Measurements from ENCODE around the gene ATG101. TPM values are rescaled to one million over a fixed set of nuclear protein-coding genes. Genes with fewer than 3 reads are reported as not detected.
A peak's percentile ranks its signal among the peaks of the same experiment; 100 is the strongest.

ATG101 gene
- total and polyA plus RNA-seq, 9 of the 15 experiments (the other 6 are each of a cell fraction or from before 2014, with no cell fraction given): 2.9 to 52.4 (median 29.7) TPM

DNA sequence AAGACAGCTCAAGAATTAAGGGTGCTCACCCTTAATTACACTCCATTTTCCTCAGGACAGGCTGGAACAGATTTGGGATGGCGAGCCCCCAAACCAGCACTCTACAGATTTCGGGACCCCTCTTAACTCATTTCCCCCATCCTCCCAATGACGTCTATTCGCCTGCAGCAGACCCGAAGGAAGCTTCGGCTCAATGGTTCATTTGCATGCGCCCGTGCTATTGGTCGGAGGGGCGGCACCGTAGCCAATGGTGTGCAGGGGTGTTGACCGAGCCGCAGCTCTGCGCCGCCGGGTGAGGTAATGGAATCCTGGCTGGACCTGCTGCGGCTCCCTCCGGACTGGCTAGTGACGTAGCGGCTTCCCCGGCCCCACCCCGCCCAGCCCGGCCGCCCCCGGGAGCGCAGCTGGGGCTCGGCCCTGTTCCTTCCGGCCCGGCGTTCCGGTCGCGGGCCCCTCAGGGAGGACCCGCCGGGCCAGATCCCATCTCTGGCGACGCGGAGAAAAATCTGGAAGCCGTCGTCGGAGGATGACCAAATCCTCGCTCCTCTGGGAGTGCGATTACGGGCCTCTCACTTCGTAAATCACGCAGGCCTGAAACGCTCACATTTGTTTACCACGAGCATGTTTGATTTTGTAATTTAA, 36.9 kb upstream of the ATG101 start (continued):
- TF ChIP-seq, protein P1, sequence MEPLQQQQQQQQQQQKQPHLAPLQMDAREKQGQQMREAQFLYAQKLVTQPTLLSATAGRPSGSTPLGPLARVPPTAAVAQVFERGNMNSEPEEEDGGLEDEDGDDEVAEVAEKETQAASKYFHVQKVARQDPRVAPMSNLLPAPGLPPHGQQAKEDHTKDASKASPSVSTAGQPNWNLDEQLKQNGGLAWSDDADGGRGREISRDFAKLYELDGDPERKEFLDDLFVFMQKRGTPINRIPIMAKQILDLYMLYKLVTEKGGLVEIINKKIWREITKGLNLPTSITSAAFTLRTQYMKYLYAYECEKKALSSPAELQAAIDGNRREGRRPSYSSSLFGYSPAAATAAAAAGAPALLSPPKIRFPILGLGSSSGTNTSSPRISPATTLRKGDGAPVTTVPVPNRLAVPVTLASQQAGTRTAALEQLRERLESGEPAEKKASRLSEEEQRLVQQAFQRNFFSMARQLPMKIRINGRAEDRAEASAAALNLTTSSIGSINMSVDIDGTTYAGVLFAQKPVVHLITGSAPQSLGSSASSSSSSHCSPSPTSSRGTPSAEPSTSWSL (CRISPR knock-in tag; IDR thresholded peaks at IDR 0.05; ENCODE audit: borderline replicate concordance): no peak
- TF ChIP-seq, protein P2, sequence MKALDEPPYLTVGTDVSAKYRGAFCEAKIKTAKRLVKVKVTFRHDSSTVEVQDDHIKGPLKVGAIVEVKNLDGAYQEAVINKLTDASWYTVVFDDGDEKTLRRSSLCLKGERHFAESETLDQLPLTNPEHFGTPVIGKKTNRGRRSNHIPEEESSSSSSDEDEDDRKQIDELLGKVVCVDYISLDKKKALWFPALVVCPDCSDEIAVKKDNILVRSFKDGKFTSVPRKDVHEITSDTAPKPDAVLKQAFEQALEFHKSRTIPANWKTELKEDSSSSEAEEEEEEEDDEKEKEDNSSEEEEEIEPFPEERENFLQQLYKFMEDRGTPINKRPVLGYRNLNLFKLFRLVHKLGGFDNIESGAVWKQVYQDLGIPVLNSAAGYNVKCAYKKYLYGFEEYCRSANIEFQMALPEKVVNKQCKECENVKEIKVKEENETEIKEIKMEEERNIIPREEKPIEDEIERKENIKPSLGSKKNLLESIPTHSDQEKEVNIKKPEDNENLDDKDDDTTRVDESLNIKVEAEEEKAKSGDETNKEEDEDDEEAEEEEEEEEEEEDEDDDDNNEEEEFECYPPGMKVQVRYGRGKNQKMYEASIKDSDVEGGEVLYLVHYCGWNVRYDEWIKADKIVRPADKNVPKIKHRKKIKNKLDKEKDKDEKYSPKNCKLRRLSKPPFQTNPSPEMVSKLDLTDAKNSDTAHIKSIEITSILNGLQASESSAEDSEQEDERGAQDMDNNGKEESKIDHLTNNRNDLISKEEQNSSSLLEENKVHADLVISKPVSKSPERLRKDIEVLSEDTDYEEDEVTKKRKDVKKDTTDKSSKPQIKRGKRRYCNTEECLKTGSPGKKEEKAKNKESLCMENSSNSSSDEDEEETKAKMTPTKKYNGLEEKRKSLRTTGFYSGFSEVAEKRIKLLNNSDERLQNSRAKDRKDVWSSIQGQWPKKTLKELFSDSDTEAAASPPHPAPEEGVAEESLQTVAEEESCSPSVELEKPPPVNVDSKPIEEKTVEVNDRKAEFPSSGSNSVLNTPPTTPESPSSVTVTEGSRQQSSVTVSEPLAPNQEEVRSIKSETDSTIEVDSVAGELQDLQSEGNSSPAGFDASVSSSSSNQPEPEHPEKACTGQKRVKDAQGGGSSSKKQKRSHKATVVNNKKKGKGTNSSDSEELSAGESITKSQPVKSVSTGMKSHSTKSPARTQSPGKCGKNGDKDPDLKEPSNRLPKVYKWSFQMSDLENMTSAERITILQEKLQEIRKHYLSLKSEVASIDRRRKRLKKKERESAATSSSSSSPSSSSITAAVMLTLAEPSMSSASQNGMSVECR (CRISPR knock-in tag; IDR thresholded peaks at IDR 0.05): 0 out of 2 replicates have a peak, but pooled peaks have one; percentile 34
- TF ChIP-seq HIVEP1 (CRISPR knock-in tag; IDR thresholded peaks at IDR 0.05) (peak; percentile 94), TFAM (CRISPR knock-in tag; conservative IDR thresholded peaks at IDR 0.05) (no peak), POLR2AphosphoS2 (IDR thresholded peaks at IDR 0.05; ENCODE audit: low read length) (no peak), EWSR1 (IDR thresholded peaks at IDR 0.05; ENCODE audit: borderline replicate concordance, low read depth, partially characterized antibody) (no peak), ZNF644 (tag; IDR thresholded peaks at IDR 0.05; ENCODE audit: low read depth) (no peak), GABPA (tag; conservative IDR thresholded peaks at IDR 0.05; ENCODE audit: low read depth) (peak; percentile 86), TCF7 (IDR thresholded peaks at IDR 0.05; ENCODE audit: borderline replicate concordance) (no peak), GTF2A2 (tag; IDR thresholded peaks at IDR 0.05) (no peak), PTRF (tag; IDR thresholded peaks at IDR 0.05) (no peak)
- TF ChIP-seq, protein P3, sequence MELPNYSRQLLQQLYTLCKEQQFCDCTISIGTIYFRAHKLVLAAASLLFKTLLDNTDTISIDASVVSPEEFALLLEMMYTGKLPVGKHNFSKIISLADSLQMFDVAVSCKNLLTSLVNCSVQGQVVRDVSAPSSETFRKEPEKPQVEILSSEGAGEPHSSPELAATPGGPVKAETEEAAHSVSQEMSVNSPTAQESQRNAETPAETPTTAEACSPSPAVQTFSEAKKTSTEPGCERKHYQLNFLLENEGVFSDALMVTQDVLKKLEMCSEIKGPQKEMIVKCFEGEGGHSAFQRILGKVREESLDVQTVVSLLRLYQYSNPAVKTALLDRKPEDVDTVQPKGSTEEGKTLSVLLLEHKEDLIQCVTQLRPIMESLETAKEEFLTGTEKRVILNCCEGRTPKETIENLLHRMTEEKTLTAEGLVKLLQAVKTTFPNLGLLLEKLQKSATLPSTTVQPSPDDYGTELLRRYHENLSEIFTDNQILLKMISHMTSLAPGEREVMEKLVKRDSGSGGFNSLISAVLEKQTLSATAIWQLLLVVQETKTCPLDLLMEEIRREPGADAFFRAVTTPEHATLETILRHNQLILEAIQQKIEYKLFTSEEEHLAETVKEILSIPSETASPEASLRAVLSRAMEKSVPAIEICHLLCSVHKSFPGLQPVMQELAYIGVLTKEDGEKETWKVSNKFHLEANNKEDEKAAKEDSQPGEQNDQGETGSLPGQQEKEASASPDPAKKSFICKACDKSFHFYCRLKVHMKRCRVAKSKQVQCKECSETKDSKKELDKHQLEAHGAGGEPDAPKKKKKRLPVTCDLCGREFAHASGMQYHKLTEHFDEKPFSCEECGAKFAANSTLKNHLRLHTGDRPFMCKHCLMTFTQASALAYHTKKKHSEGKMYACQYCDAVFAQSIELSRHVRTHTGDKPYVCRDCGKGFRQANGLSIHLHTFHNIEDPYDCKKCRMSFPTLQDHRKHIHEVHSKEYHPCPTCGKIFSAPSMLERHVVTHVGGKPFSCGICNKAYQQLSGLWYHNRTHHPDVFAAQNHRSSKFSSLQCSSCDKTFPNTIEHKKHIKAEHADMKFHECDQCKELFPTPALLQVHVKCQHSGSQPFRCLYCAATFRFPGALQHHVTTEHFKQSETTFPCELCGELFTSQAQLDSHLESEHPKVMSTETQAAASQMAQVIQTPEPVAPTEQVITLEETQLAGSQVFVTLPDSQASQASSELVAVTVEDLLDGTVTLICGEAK (IDR thresholded peaks at IDR 0.05): peak; percentile 77
- TF ChIP-seq, protein P3 (CRISPR knock-in tag; IDR thresholded peaks at IDR 0.05): no peak

Measured in K562 (cell line).